ENCODE results near the gene DNAI4. TPM values are rescaled to one million over a fixed set of nuclear protein-coding genes. Genes with fewer than 3 reads are reported as not detected.

The DNAI4 gene
- total RNA-seq, 1 donor from 2014 or later: 1.3 TPM

DNA sequence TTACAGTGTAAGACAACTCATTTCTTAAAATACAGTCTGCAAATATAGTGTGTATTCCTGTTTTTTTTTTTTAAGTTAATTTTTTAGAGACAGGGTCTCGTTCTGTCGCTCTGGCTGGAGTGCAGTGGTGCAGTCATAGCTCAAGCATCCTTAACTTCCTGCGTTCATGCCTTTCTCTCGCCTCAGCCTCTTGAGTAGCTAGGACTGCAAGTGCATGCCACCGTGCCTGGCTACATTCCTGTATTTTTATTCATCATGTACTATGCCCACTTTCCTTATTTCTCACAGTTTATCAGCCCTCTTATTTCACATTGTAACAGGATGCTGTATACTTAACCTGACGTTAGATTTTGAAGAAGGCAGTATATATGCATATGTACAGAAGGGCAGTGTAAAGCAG is 26.9 kb upstream of the DNAI4 start:
- FAIRE-seq (no peak), DNase-seq (ENCODE audit: low read depth) (peak; percentile 78)
- TF ChIP-seq, protein P1, sequence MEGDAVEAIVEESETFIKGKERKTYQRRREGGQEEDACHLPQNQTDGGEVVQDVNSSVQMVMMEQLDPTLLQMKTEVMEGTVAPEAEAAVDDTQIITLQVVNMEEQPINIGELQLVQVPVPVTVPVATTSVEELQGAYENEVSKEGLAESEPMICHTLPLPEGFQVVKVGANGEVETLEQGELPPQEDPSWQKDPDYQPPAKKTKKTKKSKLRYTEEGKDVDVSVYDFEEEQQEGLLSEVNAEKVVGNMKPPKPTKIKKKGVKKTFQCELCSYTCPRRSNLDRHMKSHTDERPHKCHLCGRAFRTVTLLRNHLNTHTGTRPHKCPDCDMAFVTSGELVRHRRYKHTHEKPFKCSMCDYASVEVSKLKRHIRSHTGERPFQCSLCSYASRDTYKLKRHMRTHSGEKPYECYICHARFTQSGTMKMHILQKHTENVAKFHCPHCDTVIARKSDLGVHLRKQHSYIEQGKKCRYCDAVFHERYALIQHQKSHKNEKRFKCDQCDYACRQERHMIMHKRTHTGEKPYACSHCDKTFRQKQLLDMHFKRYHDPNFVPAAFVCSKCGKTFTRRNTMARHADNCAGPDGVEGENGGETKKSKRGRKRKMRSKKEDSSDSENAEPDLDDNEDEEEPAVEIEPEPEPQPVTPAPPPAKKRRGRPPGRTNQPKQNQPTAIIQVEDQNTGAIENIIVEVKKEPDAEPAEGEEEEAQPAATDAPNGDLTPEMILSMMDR (IDR thresholded peaks at IDR 0.05; ENCODE audit: insufficient read depth, low read length, severe bottlenecking): no peak
- Histone ChIP-seq H3K4me3 (ENCODE audit: low read depth, low read length) (no peak overlapping the region), H3K36me3 (ENCODE audit: control insufficient read depth, insufficient read depth, low read length) (peaks cover 7% of the 10 kb centered on the region), H3K27me3 (ENCODE audit: control insufficient read depth, insufficient read depth, low read length) (no peaks in the 10 kb centered on the region)

DNA sequence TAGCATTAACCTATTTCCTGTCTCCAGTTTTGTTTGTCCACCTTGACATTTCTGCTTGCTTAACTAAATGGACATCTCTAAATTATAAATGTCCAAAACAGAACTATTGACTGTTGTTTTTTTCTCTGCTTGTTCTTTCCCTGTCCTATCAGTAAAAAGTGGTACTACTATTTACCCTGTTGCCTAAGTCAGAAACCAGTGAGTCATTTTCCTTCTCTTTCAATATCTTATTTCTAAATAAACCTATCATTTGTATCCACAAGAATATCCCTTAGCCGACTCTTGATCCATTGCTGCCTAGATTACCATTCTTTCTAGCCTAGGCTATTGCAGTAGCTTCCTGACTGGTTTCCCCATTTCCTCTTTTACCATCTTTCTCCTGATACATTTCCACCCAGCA is 22.6 kb upstream of the DNAI4 start:
- Histone ChIP-seq H3K36me3 (ENCODE audit: control insufficient read depth, insufficient read depth, low read length) (peaks cover 7% of the 10 kb centered on the region), H3K27me3 (ENCODE audit: control insufficient read depth, insufficient read depth, low read length) (no peaks in the 10 kb centered on the region), H3K4me3 (ENCODE audit: low read depth, low read length) (no peak overlapping the region)
- TF ChIP-seq, protein P1 (IDR thresholded peaks at IDR 0.05; ENCODE audit: insufficient read depth, low read length, severe bottlenecking): no peak
- DNase-seq (ENCODE audit: low read depth): no peak
- no peak for FAIRE-seq

DNA sequence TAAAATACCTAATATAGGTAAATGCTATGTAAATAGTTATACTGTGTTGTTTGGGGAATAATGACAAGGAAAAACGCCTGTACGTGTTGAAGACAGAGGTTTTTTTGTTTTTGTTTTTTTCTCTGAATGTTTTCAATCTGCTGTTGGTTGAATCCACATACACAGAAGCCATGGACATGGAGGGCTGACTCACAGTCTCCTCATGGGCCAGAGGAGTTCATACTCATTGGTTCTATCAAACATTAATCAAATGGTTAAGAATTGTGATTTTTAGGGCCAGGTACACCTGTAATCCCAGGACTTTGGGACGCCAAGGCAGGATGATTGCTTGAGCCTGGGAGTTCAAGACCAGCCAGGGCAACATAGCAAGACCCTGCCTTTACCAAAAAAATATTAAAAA is 20.7 kb upstream of the DNAI4 start:
- DNase-seq (ENCODE audit: low read depth): no peak
- Histone ChIP-seq H3K36me3 (ENCODE audit: control insufficient read depth, insufficient read depth, low read length) (peaks cover 4% of the 10 kb centered on the region), H3K27me3 (ENCODE audit: control insufficient read depth, insufficient read depth, low read length) (no peaks in the 10 kb centered on the region), H3K4me3 (ENCODE audit: low read depth, low read length) (no peak overlapping the region)
- TF ChIP-seq, protein P1 (IDR thresholded peaks at IDR 0.05; ENCODE audit: insufficient read depth, low read length, severe bottlenecking): no peak
- FAIRE-seq: no peak

DNA sequence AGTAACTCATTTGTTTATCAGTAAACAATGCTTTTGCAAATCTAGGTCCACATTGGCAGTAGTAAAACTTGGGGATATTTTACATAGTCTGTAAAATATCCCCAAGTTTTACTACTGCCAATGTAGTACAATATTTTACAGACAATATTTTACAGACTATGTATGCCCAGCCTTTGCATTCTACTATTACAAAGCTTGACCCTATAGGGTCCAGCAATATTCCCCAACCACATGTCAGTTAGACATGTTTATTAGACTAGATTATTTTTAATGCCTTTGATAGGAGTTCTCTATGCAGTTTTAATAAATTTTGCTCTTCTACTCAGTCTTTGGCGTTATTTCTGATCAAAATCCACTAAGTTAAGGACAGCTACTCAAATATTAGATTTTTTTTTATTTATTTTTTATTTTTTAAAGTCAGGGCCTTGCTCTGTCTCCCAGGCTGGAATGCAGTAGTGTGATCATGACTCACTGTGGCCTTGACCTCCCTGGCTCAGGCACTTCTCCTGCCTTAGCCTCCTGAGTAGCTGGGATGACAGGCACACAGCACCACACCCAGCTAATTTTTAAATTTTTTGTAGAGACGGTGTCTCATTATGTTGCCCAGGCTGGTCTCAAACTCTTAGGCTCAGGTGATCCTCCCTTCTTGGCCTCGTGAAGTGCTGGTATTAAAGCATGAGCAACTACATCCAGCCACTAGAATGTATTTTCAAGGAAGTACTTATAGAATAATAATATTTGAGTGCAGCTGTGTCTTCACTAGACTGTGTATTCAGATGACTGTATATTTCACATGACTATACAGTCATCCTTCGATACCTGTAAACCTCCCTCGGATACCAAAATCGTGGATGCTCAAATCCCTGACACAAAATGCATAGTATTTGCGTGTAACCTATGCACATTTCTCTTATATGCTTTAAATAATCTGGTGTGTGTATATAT is 19.9 kb upstream of the DNAI4 start:
- DNase-seq (ENCODE audit: low read depth): peak; percentile 85
- Histone ChIP-seq H3K4me3 (ENCODE audit: low read depth, low read length) (no peak overlapping the region), H3K27me3 (ENCODE audit: control insufficient read depth, insufficient read depth, low read length) (no peaks in the 10 kb centered on the region), H3K36me3 (ENCODE audit: control insufficient read depth, insufficient read depth, low read length) (peaks cover 4% of the 10 kb centered on the region)
- no peak for FAIRE-seq
- TF ChIP-seq, protein P1 (IDR thresholded peaks at IDR 0.05; ENCODE audit: insufficient read depth, low read length, severe bottlenecking): no peak

DNA sequence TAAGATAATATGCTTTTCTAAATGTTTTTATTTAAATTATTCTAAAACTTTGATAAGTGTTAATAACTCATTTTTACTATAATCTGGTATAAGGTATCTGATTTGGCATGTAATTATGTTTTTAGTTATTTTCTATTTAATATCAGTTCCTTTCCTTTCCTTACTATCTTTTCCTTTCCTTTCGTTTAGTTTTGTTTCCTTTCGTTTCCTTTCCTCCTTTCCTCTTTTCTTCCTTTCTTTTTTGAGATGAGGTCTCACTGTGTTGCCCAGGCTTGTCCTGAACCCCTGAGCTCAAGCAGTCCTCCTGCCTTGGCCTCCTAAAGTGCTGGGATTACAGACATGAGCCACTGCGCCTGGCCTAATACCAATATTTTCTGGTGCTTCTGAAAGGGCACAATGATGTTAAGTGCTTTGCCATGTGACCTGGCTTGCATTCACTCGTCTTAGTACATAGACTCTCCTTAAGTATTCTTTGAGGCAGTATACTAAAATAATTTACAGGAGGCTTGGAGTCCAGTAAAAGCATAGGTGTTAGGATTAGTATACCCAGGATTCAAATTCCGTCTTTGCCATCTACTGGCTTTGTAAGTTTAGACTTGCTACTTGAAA is 18.8 kb upstream of the DNAI4 start:
- H3K4me3 ChIP-seq (ENCODE audit: low read depth, low read length): no peak overlapping the region
- FAIRE-seq (no peak), DNase-seq (ENCODE audit: low read depth) (no peak)
- TF ChIP-seq, protein P1 (IDR thresholded peaks at IDR 0.05; ENCODE audit: insufficient read depth, low read length, severe bottlenecking): no peak
- peaks cover 2% of the 10 kb centered on the region for H3K36me3 ChIP-seq (ENCODE audit: control insufficient read depth, insufficient read depth, low read length)
- H3K27me3 ChIP-seq (ENCODE audit: control insufficient read depth, insufficient read depth, low read length): no peaks in the 10 kb centered on the region

All from bronchial epithelial cell (primary cell).